ENCODE data around the gene GPR176.

GPR176 gene

GRCh38 chr15:39885099-39885777, 34.8 kb downstream of the GPR176 start:
- no peak for TF ChIP-seq CTCF (IDR thresholded peaks at IDR 0.05; ENCODE audit: extremely low read depth, missing control alignments)
- DNase-seq (ENCODE audit: low spot score), result no peak

- DNase-seq (ENCODE audit: low spot score), result no peak
Observed at GRCh38 chr15:39884351-39884750, 35.7 kb downstream of the GPR176 start.

GRCh38 chr15:39882602-39883001, 37.5 kb downstream of the GPR176 start:
- no peak for DNase-seq (ENCODE audit: low spot score)

More at GRCh38 chr15:39884351-39884750, 35.7 kb downstream of the GPR176 start:
- no peak for TF ChIP-seq CTCF (IDR thresholded peaks at IDR 0.05; ENCODE audit: extremely low read depth, missing control alignments)

GRCh38 chr15:39881790-39882189, 38.3 kb downstream of the GPR176 start:
- TF ChIP-seq CTCF (IDR thresholded peaks at IDR 0.05; ENCODE audit: extremely low read depth, missing control alignments), result no peak
- no peak for DNase-seq (ENCODE audit: low spot score)

More at GRCh38 chr15:39882602-39883001, 37.5 kb downstream of the GPR176 start:
- TF ChIP-seq CTCF (IDR thresholded peaks at IDR 0.05; ENCODE audit: extremely low read depth, missing control alignments), result no peak

GRCh38 chr15:39880718-39881387, 39.2 kb downstream of the GPR176 start:
- DNase-seq (ENCODE audit: low spot score), result no peak
- no peak for TF ChIP-seq CTCF (IDR thresholded peaks at IDR 0.05; ENCODE audit: extremely low read depth, missing control alignments)

GRCh38 chr15:39878406-39878785, 41.7 kb downstream of the GPR176 start:
- no peak for DNase-seq (ENCODE audit: low spot score)
- no peak for TF ChIP-seq CTCF (IDR thresholded peaks at IDR 0.05; ENCODE audit: extremely low read depth, missing control alignments)

GRCh38 chr15:39874890-39875549, 45.0 kb downstream of the GPR176 start:
- DNase-seq (ENCODE audit: low spot score), result no peak
- no peak for TF ChIP-seq CTCF (IDR thresholded peaks at IDR 0.05; ENCODE audit: extremely low read depth, missing control alignments)
